ENCODE results near the gene ARMC8.
"Not testable (repeated sequence)": the region's sequence is repeated elsewhere in the genome, so short reads cannot be mapped to it uniquely, and the experiment has no call there.

Gene ARMC8, protein sequence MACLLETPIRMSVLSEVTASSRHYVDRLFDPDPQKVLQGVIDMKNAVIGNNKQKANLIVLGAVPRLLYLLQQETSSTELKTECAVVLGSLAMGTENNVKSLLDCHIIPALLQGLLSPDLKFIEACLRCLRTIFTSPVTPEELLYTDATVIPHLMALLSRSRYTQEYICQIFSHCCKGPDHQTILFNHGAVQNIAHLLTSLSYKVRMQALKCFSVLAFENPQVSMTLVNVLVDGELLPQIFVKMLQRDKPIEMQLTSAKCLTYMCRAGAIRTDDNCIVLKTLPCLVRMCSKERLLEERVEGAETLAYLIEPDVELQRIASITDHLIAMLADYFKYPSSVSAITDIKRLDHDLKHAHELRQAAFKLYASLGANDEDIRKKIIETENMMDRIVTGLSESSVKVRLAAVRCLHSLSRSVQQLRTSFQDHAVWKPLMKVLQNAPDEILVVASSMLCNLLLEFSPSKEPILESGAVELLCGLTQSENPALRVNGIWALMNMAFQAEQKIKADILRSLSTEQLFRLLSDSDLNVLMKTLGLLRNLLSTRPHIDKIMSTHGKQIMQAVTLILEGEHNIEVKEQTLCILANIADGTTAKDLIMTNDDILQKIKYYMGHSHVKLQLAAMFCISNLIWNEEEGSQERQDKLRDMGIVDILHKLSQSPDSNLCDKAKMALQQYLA

DNA sequence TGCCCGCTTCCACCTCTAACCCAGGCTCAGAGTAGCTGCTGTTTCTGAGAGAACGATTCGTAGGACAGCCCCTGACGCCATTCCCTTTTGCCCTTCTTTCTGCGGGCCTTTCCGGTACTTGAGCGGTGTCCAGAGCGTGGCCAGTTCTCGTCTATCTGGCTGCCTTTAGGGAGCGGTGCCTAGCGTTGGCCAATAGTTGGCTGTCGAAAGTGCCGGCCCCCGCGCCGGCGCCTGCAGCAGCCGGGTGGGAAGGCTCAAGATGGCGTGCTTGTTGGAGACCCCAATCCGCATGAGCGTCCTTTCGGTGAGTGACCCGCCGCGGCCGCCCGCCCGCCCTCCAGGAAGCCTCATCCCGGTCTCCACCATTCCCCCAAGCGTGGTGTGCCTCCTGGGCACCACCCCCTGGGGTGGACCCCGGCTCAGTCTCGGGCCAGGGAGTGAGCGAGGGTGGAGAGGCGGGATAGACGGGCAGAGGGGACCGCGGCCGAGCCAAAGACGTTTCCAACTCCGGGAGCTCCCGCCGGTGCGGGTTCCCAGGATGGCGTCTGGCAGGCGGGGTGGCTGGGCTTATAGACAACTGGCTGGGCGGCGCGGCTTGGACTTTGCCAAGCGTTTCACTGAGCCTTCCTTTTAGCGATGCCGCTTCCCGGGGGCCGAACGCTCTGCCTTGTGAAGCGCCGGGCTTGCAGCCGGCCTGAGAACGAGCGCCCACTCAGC, at the start of gene ARMC8:
Gene ARMC8 (plus strand): TSS at position 6 of the 717 bp plus-strand sequence. CDS start 254 bp downstream, at position 260.
- Histone ChIP-seq H3K36me3 (ENCODE audit: control insufficient read depth, insufficient read depth, low read length) (no peaks in the 10 kb centered on the region), H3K9me3 (ENCODE audit: control insufficient read depth, low read length) (no peaks in the 10 kb centered on the region), H3K27me3 (ENCODE audit: control insufficient read depth, insufficient read depth, low read length) (no peaks in the 10 kb centered on the region), H3K4me3 (ENCODE audit: low read length) (peak within 1 kb of the TSS; percentile 99), H3K4me1 (ENCODE audit: control insufficient read depth, insufficient read depth, low read length) (peaks cover 14% of the 10 kb centered on the region), H3K9ac (ENCODE audit: low read length) (peak within 1 kb of the TSS; percentile 98)

DNA sequence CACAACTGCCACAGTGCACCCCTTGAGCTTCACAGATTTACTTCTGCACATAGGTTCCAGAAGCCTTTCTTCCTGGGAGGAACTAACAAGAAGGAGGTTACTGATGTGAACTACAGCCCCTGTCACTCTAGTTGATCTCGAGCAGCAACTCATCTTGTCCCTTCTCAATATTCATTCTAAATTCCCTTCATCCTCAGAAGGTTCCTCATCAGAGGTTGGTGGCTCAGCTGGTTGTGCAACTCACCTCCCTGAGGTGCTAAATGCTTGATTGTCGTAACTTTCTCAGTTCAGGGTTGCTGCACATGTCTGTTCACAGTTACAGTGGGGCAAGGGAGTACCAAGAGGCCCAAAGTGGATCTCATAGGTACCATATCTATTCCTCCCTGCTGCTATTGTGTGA, 49.2 kb upstream of the ARMC8 start:
- Histone ChIP-seq H3K9me3 (ENCODE audit: control insufficient read depth, low read length) (no peaks in the 10 kb centered on the region), H3K4me1 (ENCODE audit: control insufficient read depth, insufficient read depth, low read length) (peaks cover 24% of the 10 kb centered on the region), H3K4me3 (ENCODE audit: low read length) (no peak overlapping the region), H3K9ac (ENCODE audit: low read length) (no peak overlapping the region), H3K27me3 (ENCODE audit: control insufficient read depth, insufficient read depth, low read length) (no peaks in the 10 kb centered on the region), H3K36me3 (ENCODE audit: control insufficient read depth, insufficient read depth, low read length) (no peaks in the 10 kb centered on the region)

DNA sequence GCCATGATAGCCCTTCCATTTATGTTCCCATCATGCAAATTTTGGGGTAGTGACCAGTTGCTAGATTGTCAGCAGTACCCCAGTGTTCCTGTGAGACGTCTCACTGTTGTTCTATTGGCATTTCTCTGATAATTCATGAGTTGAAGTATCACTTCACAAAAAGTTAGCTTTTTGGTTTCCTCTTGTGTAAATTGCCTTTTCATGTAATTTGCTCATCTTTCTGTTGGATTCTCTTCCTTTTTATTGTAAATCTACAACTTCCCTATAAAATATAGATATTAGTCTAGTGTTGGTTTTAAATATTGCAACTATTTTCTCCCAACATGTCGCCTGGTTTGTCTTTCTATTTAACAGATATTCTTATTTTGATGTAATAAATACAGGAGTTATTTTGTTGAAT, 47.4 kb upstream of the ARMC8 start:
- peaks cover 12% of the 10 kb centered on the region for H3K4me1 ChIP-seq (ENCODE audit: control insufficient read depth, insufficient read depth, low read length)
- H3K9ac ChIP-seq (ENCODE audit: low read length), result no peak overlapping the region

DNA sequence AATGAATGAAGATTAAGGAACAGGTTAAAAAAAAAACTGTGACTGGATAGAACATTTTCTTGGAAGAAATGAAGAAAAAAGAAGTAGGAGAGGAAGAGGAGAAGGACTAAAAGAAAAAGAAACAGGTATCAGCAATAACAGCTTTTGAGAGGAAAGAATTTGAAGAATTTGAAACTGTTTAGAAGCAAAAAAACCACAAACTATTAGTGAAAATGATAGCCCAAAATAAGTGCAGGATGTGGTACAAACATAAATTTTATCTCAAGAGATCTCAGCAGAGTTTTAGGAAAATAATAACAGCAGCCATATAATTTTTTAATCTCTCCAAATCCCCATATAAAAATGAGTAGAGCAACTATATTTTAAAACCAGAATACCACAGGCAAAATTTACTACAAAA, 46.2 kb upstream of the ARMC8 start:
- H3K4me3 ChIP-seq (ENCODE audit: low read length), result no peak overlapping the region
- no peaks in the 10 kb centered on the region for H3K9me3 ChIP-seq (ENCODE audit: control insufficient read depth, low read length)
- H3K9ac ChIP-seq (ENCODE audit: low read length), result no peak overlapping the region
- H3K36me3 ChIP-seq (ENCODE audit: control insufficient read depth, insufficient read depth, low read length), result no peaks in the 10 kb centered on the region
- H3K4me1 ChIP-seq (ENCODE audit: control insufficient read depth, insufficient read depth, low read length), result peaks cover 10% of the 10 kb centered on the region
- H3K27me3 ChIP-seq (ENCODE audit: control insufficient read depth, insufficient read depth, low read length), result no peaks in the 10 kb centered on the region

More for the DNA sequence above, 47.4 kb upstream of the ARMC8 start:
- no peak overlapping the region for H3K4me3 ChIP-seq (ENCODE audit: low read length)
- no peaks in the 10 kb centered on the region for H3K36me3 ChIP-seq (ENCODE audit: control insufficient read depth, insufficient read depth, low read length)
- H3K9me3 ChIP-seq (ENCODE audit: control insufficient read depth, low read length), result no peaks in the 10 kb centered on the region
- no peaks in the 10 kb centered on the region for H3K27me3 ChIP-seq (ENCODE audit: control insufficient read depth, insufficient read depth, low read length)

DNA sequence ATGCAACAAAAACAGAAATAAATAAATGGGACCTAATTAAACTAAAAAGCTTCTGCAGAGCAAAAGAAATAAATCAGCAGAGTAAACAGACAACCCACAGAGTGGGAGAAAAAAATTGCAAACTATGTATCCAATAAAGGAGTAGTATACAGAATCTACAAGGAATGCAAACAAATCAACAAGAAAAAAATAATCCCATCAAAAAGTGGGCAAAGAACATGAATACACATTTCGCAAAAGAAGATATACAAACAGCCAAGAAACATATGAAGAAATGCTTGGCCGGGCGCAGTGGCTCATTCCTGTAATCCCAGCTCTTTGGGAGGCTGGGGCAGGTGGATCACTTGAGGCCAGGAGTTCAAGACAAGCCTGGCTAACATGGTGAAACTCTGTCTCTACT, 44.9 kb upstream of the ARMC8 start:
- H3K9ac ChIP-seq (ENCODE audit: low read length); H3K4me1 ChIP-seq (ENCODE audit: control insufficient read depth, insufficient read depth, low read length); H3K27me3 ChIP-seq (ENCODE audit: control insufficient read depth, insufficient read depth, low read length); H3K36me3 ChIP-seq (ENCODE audit: control insufficient read depth, insufficient read depth, low read length); H3K4me3 ChIP-seq (ENCODE audit: low read length); H3K9me3 ChIP-seq (ENCODE audit: control insufficient read depth, low read length): not testable (repeated sequence)

DNA sequence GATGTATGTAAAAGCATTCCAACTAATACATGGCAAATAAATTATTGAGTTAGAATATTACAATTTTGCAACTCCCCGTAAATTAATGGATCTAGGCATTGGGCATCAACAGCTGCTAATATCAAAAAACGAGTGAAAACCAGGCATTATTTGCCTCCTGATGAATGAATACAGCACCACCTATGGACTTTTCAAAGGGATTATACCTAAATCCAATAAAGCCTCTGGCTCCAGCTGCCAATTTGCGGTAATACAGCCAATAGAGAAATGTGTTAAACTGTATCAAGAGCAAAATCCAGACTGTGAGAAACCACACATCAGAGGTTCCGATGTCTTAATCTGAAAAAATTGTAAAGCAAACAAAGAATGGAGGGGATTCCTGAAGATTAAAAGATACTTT, 38.6 kb upstream of the ARMC8 start:
- no peaks in the 10 kb centered on the region for H3K36me3 ChIP-seq (ENCODE audit: control insufficient read depth, insufficient read depth, low read length)
- no peaks in the 10 kb centered on the region for H3K9me3 ChIP-seq (ENCODE audit: control insufficient read depth, low read length)
- no peak overlapping the region for H3K9ac ChIP-seq (ENCODE audit: low read length)
- no peaks in the 10 kb centered on the region for H3K27me3 ChIP-seq (ENCODE audit: control insufficient read depth, insufficient read depth, low read length)
- H3K4me1 ChIP-seq (ENCODE audit: control insufficient read depth, insufficient read depth, low read length), result no peaks in the 10 kb centered on the region
- H3K4me3 ChIP-seq (ENCODE audit: low read length), result no peak overlapping the region

DNA sequence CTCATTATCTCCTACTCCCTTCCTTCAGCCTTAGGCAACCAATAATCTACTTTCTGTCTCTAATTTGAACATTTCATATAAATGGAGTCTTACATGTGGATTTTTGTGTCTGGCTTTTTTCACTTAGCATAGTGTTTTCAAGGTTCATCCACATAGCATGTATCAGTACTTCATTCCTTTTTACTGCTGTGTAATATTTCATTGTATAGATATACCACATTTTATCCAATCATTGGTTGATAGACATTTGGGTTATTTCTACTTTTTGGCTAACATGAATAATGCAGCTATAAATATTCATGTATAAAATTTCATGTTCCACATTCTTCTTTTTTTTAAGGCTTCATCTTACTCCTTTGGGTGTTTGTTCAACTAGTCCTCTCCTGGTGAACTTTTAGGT, 32.6 kb upstream of the ARMC8 start:
- H3K9ac ChIP-seq (ENCODE audit: low read length), result no peak overlapping the region

DNA sequence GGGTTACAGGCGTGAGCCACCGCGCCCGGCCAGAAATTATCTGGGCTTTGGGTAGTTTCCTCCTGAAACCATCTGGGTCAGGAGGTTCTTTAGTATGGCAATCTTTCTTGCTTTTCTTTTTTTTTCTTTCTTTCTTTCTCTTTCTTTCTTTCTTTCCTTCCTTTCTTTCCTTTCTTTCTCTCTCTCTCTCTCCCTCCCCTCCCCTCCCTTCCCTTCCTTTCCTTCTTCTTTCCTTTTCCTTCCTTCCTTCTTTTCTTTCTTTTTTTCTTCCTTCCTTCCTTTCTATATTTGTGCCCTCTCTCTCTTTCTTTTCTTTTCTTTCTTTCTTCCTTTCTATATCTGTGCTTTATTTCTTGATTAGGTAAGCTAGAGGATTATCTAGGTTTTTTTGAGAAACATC, 29.4 kb upstream of the ARMC8 start:
- H3K36me3 ChIP-seq (ENCODE audit: control insufficient read depth, insufficient read depth, low read length), result no peaks in the 10 kb centered on the region
- H3K9ac ChIP-seq (ENCODE audit: low read length), result no peak overlapping the region
- H3K4me1 ChIP-seq (ENCODE audit: control insufficient read depth, insufficient read depth, low read length), result no peaks in the 10 kb centered on the region
- H3K4me3 ChIP-seq (ENCODE audit: low read length), result no peak overlapping the region
- no peaks in the 10 kb centered on the region for H3K27me3 ChIP-seq (ENCODE audit: control insufficient read depth, insufficient read depth, low read length)
- H3K9me3 ChIP-seq (ENCODE audit: control insufficient read depth, low read length), result no peaks in the 10 kb centered on the region

More for the DNA sequence above, 32.6 kb upstream of the ARMC8 start:
- Histone ChIP-seq H3K27me3 (ENCODE audit: control insufficient read depth, insufficient read depth, low read length) (no peaks in the 10 kb centered on the region), H3K4me3 (ENCODE audit: low read length) (no peak overlapping the region), H3K36me3 (ENCODE audit: control insufficient read depth, insufficient read depth, low read length) (no peaks in the 10 kb centered on the region), H3K4me1 (ENCODE audit: control insufficient read depth, insufficient read depth, low read length) (no peaks in the 10 kb centered on the region), H3K9me3 (ENCODE audit: control insufficient read depth, low read length) (no peaks in the 10 kb centered on the region)

DNA sequence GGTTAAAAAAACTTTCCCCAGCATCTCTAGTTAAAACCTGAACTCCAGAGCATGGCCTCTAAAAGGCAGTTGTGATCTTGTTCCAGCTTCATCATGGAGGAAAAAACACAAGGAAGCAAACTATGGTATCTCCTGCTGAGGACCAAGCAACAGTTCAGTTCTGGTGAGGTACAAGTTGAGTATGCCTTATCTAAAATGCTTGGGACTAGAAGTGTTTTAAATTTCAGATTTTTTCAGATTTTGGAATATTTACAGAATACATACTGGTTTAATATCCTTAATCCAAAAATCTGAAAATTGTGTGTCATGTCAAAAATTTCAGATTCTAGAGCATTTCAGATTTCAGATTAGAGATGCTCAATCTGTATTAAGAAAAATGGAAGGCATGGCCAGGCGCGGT, 22.0 kb upstream of the ARMC8 start:
- H3K27me3 ChIP-seq (ENCODE audit: control insufficient read depth, insufficient read depth, low read length), result no peaks in the 10 kb centered on the region
- H3K9me3 ChIP-seq (ENCODE audit: control insufficient read depth, low read length), result no peaks in the 10 kb centered on the region
- H3K4me3 ChIP-seq (ENCODE audit: low read length), result no peak overlapping the region
- H3K4me1 ChIP-seq (ENCODE audit: control insufficient read depth, insufficient read depth, low read length), result no peaks in the 10 kb centered on the region
- no peaks in the 10 kb centered on the region for H3K36me3 ChIP-seq (ENCODE audit: control insufficient read depth, insufficient read depth, low read length)
- H3K9ac ChIP-seq (ENCODE audit: low read length), result no peak overlapping the region

DNA sequence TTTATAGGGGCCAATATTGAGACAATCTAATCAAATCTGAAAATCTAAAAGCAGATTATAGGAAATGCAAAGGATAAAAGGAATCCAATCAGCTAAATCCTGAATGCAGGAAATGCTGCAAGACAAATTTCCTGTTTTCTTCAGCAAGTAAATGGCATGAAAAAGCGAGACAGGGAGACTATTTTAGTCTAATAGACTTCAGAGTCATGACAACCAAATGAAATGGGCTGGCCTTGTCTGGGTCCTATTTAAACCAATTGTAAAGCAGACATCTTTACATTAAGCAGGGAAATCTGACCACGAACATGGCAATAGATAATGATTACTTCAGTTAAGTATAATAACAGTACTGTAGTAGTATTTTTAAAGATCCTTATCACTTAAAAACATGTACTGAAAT, 14.5 kb upstream of the ARMC8 start:
- Histone ChIP-seq H3K27me3 (ENCODE audit: control insufficient read depth, insufficient read depth, low read length) (no peaks in the 10 kb centered on the region), H3K4me3 (ENCODE audit: low read length) (no peak overlapping the region), H3K9ac (ENCODE audit: low read length) (no peak overlapping the region), H3K9me3 (ENCODE audit: control insufficient read depth, low read length) (no peaks in the 10 kb centered on the region), H3K4me1 (ENCODE audit: control insufficient read depth, insufficient read depth, low read length) (no peaks in the 10 kb centered on the region), H3K36me3 (ENCODE audit: control insufficient read depth, insufficient read depth, low read length) (no peaks in the 10 kb centered on the region)

DNA sequence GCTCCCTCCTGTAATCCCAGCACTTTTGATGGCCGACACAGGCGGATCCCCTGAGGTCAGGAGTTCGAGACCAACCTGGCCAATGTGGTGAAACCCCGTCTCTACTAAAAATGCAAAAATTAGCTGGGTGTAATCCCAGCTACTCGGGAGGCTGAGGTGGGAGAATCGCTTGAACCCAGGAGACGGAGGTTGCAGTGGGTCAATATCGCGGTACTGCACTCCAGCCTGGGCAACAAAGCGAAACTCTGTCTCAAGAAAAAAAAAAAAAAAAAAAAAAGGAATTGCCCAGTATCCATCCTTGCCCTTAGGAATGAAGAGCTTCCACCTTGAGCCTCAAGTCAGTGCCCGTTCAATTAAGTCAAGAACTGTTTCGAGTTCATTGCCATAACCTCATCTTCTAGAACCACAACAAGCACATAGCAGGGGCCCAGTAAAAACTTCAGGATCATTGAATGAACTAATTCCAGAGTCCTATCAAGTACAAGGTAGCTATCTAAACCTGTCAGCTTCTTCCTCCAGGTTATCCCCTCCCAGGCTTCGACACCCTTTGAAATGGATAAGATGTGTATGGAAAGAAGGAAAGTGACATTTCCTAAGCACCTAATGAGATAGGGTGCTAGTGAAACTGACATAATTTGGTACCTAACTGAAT, 13.2 kb upstream of the ARMC8 start:
- peak overlapping the region; percentile 68 for H3K9ac ChIP-seq (ENCODE audit: low read length)
- H3K27me3 ChIP-seq (ENCODE audit: control insufficient read depth, insufficient read depth, low read length), result no peaks in the 10 kb centered on the region
- no peaks in the 10 kb centered on the region for H3K4me1 ChIP-seq (ENCODE audit: control insufficient read depth, insufficient read depth, low read length)
- no peaks in the 10 kb centered on the region for H3K9me3 ChIP-seq (ENCODE audit: control insufficient read depth, low read length)
- peak overlapping the region; percentile 83 for H3K4me3 ChIP-seq (ENCODE audit: low read length)
- no peaks in the 10 kb centered on the region for H3K36me3 ChIP-seq (ENCODE audit: control insufficient read depth, insufficient read depth, low read length)

Data from mucosa of stomach (tissue), 1 donor.